Activated T-cell treated with anti-CD3 and anti-CD28 coated beads, Interleukin-2, amount 50 U/mL, for 72 hours (primary cell): ENCODE measurements around the gene PRSS21. TPM values are rescaled to one million over a fixed set of nuclear protein-coding genes. Genes with fewer than 3 reads are reported as not detected.

Experiments used
- ATAC-seq, 2 donors: fragments of 150-1000 bp; cut with Tn5 transposase; replicated peaks in 1 of 2; 2 replicates each; pipeline ENCODE4 v1.10.0; 2021; ENCODE audit warnings: moderate library complexity in 2 of 2, mild to moderate bottlenecking in 1 of 2
- DNase-seq, 2 donors: peaks; one replicate each; pipeline ENCODE4 v3.0.0; 2021 to 2022; ENCODE audit warnings: mixed read lengths in 1 of 2
- H3K27ac Mint-ChIP-seq: one replicate; pipeline ENCODE4 v1.8.0; 2022; ENCODE audit warnings: mild to moderate bottlenecking, moderate library complexity, mixed read lengths
- H3K27me3 Mint-ChIP-seq: one replicate; pipeline ENCODE4 v1.8.0; 2022; ENCODE audit warnings: low read depth, mixed read lengths
- H3K36me3 Mint-ChIP-seq, 2 donors: one replicate each; pipeline ENCODE4 v1.8.0; 2022; ENCODE audit warnings: mixed read lengths in 2 of 2, mild to moderate bottlenecking in 1 of 2; ENCODE audit not compliant: insufficient read depth in 2 of 2
- H3K4me1 Mint-ChIP-seq: one replicate; pipeline ENCODE4 v1.8.0; 2022; ENCODE audit warnings: low read depth, mixed read lengths
- H3K4me3 Mint-ChIP-seq, 2 donors: one replicate each; pipeline ENCODE4 v1.8.0; 2022; ENCODE audit warnings: mild to moderate bottlenecking in 2 of 2, mixed read lengths in 2 of 2, moderate library complexity in 2 of 2
- H3K9me3 Mint-ChIP-seq, 2 donors: one replicate each; pipeline ENCODE4 v1.8.0; 2022; ENCODE audit warnings: mixed read lengths in 2 of 2
- total RNA-seq, 2 donors: library from RNA; stranded (reverse); gene quantifications; one replicate each; pipeline ENCODE4 v1.2.3, GENCODE V29; 2022

PRSS21 gene
- total RNA-seq, 2 donors from 2014 or later = 2.4 to 10.3 TPM

DNA sequence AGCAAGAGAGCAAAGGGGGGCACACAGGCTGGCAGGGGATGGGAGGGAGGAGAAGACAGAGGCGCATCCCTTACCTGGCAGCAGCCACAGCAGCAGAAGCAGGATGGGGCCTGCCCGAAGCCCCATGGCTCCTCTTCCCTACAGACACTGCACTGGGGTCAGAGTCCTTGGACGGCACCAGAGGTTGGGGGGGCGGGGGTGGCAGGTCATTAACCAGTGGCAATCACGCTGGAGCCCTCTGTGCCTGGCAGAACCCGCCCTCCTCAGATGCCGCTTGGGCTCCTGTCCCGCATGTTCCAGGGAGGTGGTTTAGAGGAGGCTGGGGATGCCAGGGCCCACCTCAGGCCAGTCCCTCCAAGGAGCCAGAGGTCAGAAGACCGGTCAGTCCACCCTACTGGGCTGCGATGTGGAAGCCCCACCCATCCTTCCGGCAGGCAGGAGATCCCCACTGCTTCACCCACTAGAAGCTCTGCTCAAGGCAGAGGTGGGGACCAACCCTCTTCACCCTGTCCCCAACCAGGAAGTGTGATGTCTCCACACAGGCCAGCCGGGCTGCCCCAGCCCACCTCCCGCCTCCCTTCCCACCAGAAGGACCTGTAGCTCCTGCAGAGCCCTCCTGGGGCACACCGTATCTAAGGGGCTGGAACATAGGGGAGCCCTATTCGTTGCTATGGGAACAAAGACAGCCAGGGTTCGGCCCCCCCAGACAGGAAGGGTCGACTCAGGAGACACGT, 24.7 kb downstream of the PRSS21 start:
- H3K36me3 Mint-ChIP-seq = peaks cover 2% of the 10 kb centered on the region in 2 donors
- no peak for DNase-seq
- peaks cover 0 to 2% of the 10 kb centered on the region in 2 donors for H3K9me3 Mint-ChIP-seq
- H3K4me1 Mint-ChIP-seq = peaks cover 38% of the 10 kb centered on the region
- H3K27ac Mint-ChIP-seq = no peak overlapping the region
- H3K4me3 Mint-ChIP-seq = peak overlapping the region; percentile 91 to 92
- peak in 1 of 2 donors; percentile 26 for ATAC-seq
- peaks cover 10% of the 10 kb centered on the region for H3K27me3 Mint-ChIP-seq

DNA sequence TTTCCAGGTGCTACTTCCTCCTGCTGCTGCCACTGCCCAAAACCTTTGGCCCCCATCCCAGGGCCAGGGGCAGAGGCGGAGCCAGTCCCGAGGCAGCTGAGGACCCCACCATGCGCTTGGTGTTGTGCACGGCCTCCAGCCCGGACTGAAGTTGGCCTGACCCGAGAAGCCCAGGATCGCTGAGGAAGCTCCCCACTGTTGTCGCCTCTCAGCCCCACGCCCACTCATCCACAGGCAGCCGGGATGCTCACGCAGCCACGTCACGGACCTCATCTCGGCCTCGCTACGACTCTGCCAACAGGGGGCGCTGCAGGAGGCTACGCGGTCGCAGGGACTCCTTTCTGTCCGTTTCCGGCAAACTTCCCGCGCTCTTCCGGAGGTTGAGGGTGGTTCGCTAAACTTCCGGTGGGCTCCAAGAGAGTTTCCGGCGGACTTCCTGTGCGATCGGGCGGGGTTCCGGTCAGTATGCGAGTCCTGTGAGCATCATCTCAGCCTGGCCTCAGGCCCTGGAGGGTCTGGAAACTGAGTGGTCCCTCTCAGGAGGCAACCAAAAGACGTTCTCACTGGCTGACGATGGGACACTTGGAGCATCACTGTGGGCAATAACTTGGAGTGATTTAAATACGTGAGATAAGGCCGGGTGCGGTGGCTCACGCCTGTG, 25.4 kb downstream of the PRSS21 start:
- H3K36me3 Mint-ChIP-seq = peaks cover 2% of the 10 kb centered on the region in 2 donors

DNA sequence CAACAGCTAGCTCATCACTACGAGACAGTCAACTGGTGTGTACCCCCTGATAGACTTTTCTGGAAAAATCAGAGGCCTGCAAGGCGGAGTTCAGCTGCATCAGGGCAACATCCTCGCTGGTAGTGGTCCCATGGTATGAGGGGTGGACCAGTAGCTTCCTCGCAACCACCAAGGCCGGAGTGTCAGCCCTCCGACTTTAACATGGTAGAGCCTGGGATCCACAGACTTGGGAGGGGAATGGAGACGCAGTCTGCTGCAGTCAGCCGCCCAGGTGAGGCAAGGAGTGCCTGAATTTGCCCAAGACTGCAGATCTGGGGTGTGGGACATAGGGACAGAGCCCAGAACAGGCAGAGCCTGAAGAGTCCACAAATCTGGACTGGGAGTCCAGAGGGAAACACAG, 26.5 kb downstream of the PRSS21 start:
- Mint-ChIP-seq H3K4me3 (no peak overlapping the region), H3K4me1 (peaks cover 44% of the 10 kb centered on the region), H3K36me3 (peaks cover 2% of the 10 kb centered on the region in 2 donors), H3K27ac (no peak overlapping the region), H3K27me3 (no peaks in the 10 kb centered on the region), H3K9me3 (peaks cover 0 to 2% of the 10 kb centered on the region in 2 donors)
- ATAC-seq (no peak), DNase-seq (no peak)

More for the DNA sequence above, 25.4 kb downstream of the PRSS21 start:
- Mint-ChIP-seq H3K4me3 (peak overlapping the region; percentile 91 to 92), H3K27me3 (peaks cover 3% of the 10 kb centered on the region), H3K4me1 (peaks cover 44% of the 10 kb centered on the region), H3K27ac (peak overlapping the region; percentile 88), H3K9me3 (peaks cover 0 to 2% of the 10 kb centered on the region in 2 donors)
- ATAC-seq (peak; percentile 71 to 75), DNase-seq (peak; percentile 89 to 90)

- no peak overlapping the region for H3K4me3 Mint-ChIP-seq
- peaks cover 2% of the 10 kb centered on the region in 2 donors for H3K36me3 Mint-ChIP-seq
- H3K27me3 Mint-ChIP-seq = peaks cover 10% of the 10 kb centered on the region
- peaks cover 0 to 2% of the 10 kb centered on the region in 2 donors for H3K9me3 Mint-ChIP-seq
- ATAC-seq = no peak
- H3K4me1 Mint-ChIP-seq = peaks cover 34% of the 10 kb centered on the region
- H3K27ac Mint-ChIP-seq = no peak overlapping the region
- DNase-seq = no peak
These were observed 28.1 kb downstream of the PRSS21 start for GRCh38 chr16:2845116-2845515.

- Mint-ChIP-seq H3K4me3 (peak overlapping the region; percentile 5 to 6), H3K9me3 (peaks cover 0 to 2% of the 10 kb centered on the region in 2 donors), H3K36me3 (peaks cover 2% of the 10 kb centered on the region in 2 donors), H3K27me3 (peaks cover 10% of the 10 kb centered on the region), H3K27ac (no peak overlapping the region), H3K4me1 (peaks cover 28% of the 10 kb centered on the region)
- DNase-seq = peak in 1 of 2 donors; percentile 29
- ATAC-seq = peak; percentile 76 to 81
These were observed 29.7 kb downstream of the PRSS21 start for GRCh38 chr16:2846511-2847310.

GRCh38 chr16:2848933-2849725, 32.1 kb downstream of the PRSS21 start:
- peaks cover 19% of the 10 kb centered on the region for H3K4me1 Mint-ChIP-seq
- H3K27ac Mint-ChIP-seq = no peak overlapping the region
- no peak for ATAC-seq
- H3K4me3 Mint-ChIP-seq = no peak overlapping the region
- peaks cover 0 to 2% of the 10 kb centered on the region in 2 donors for H3K36me3 Mint-ChIP-seq
- no peaks in the 10 kb centered on the region for H3K9me3 Mint-ChIP-seq
- no peak for DNase-seq
- H3K27me3 Mint-ChIP-seq = peaks cover 10% of the 10 kb centered on the region

- Mint-ChIP-seq H3K9me3 (peaks cover 4 to 7% of the 10 kb centered on the region in 2 donors), H3K4me1 (peaks cover 2% of the 10 kb centered on the region), H3K27ac (no peak overlapping the region), H3K4me3 (no peak overlapping the region), H3K36me3 (peaks cover 8 to 9% of the 10 kb centered on the region in 2 donors), H3K27me3 (peaks cover 15% of the 10 kb centered on the region)
- no peak for ATAC-seq
- no peak for DNase-seq
These were observed 35.1 kb downstream of the PRSS21 start for GRCh38 chr16:2852003-2852730.

DNA sequence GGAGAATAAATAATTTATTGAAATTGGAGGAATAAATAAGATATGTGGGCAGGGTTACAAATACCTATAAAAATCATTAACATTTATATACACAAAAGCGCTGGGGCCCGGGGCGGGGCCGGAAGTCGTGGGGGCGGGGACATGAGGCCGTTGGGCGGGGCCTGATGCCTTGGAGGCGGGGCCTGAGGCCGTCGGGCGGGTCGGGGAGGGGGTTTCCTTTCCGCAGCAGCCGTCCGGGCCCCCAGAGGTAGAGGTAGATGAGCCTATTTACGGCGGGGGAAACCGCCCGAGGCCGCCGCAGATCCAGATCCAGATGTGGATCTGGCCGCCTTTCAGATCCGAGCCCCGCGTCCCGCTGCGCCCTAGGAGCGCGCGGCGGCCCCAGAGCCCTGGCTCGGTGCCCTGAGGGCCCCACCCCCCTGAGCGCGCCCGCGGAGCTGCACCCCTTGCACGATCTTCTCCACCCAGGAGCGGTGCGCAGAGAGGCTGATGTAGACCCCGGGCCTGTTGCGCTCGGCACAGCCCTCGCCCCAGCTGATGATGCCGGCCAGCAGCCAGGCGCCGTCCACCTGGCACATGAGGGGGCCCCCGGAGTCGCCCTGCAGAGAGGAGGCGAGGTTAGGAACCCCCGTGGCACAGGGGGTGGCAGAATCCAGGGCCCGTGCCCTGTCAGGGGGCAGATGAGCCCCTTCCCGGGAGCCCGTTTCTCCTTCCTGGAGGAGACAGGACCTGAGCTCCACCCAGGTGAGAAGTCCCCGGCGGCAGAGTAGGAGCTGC, 35.9 kb downstream of the PRSS21 start:
- Mint-ChIP-seq H3K36me3 (peaks cover 8 to 9% of the 10 kb centered on the region in 2 donors), H3K4me3 (no peak overlapping the region), H3K9me3 (peaks cover 4 to 7% of the 10 kb centered on the region in 2 donors), H3K4me1 (peaks cover 6% of the 10 kb centered on the region), H3K27ac (no peak overlapping the region), H3K27me3 (peaks cover 21% of the 10 kb centered on the region)
- DNase-seq (no peak), ATAC-seq (no peak)

DNA sequence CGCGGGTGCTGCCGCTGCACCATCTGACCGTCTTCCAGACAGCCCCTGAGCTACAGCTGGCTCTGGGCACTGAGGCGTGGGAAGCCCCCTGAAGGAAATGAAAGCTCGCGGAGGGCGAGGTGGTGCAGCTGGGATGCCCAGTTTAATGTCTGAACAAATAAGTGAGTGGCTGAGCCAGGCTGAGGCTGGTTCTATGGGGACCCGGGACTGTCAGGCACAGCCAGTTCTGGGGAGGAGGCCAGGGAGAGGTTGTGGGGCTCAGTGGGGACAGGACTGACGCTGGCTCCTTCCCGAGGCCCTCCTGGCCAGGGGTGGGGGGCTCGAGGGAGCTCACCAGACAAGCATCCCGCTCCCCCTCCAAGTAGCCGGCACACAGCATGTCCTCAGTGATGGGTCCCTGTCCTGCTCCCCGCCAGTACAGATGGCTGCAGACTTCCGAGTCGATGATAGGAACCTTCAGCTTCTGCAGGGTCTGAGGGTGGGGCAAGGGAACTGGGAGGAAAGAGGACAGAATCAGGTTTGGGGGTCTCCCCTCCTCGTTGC, 36.6 kb downstream of the PRSS21 start:
- no peak overlapping the region for H3K4me3 Mint-ChIP-seq

DNA sequence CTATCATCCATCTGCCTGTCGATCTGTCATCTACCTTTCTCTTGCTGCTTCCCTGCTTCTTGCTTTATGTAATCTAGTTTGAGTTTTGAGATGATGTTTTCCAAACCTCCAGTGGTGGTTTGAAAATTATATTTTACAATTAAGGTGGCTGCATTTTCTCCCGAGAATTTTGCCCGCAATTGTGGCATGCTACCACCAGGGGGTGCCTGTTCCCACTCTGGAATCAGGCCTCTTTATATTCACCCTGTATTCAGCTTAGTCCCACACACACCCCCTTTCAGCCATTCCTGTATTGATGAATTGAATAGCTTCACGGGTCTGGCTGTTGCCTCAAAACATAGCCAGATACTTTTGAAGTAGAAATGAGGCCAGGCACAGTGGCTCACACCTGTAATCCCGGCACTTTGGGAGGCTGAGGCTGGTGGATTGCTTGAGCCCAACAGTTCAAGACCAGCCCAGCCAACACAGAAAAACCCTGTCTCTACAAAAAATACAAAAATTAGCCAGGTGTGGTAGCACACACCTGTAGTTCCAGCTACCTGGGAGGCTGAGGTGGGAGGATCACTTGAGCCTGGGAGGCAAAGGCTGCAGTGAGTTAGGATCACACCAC, 37.8 kb downstream of the PRSS21 start:
- H3K36me3 Mint-ChIP-seq = peaks cover 8 to 9% of the 10 kb centered on the region in 2 donors
- ATAC-seq (no peak), DNase-seq (no peak)
- no peak overlapping the region for H3K4me3 Mint-ChIP-seq
- H3K27ac Mint-ChIP-seq = no peak overlapping the region
- H3K4me1 Mint-ChIP-seq = peaks cover 11% of the 10 kb centered on the region
- H3K27me3 Mint-ChIP-seq = peaks cover 12% of the 10 kb centered on the region
- H3K9me3 Mint-ChIP-seq = peaks cover 4 to 7% of the 10 kb centered on the region in 2 donors

More for the DNA sequence above, 36.6 kb downstream of the PRSS21 start:
- H3K9me3 Mint-ChIP-seq = peaks cover 4 to 7% of the 10 kb centered on the region in 2 donors
- DNase-seq = no peak
- H3K4me1 Mint-ChIP-seq = peaks cover 11% of the 10 kb centered on the region
- no peak for ATAC-seq
- H3K36me3 Mint-ChIP-seq = peaks cover 8 to 9% of the 10 kb centered on the region in 2 donors
- H3K27ac Mint-ChIP-seq = no peak overlapping the region
- H3K27me3 Mint-ChIP-seq = peaks cover 22% of the 10 kb centered on the region

DNA sequence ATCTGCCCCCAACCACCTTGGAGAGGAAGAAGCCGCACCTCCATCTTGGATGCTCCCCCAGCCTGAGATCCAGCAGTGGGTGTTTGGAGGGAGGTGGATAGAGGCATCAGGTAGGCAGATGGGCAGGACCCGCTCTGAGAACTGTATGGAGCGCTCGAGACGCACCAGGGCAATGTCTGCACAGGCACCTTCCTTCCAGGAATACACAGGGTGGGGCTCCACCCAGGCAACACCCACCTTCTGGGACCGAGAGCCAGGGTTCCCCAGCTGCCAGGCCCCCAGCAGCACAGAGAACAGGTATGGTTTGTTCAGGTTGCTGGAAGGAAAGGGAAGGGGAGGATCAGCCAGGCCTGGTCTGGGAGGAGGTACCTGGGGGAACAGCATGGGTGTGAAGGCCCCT, 38.5 kb downstream of the PRSS21 start:
- ATAC-seq = no peak
- Mint-ChIP-seq H3K36me3 (peaks cover 8 to 10% of the 10 kb centered on the region in 2 donors), H3K9me3 (peaks cover 4 to 7% of the 10 kb centered on the region in 2 donors), H3K27me3 (peaks cover 18% of the 10 kb centered on the region), H3K4me1 (peaks cover 11% of the 10 kb centered on the region), H3K27ac (no peak overlapping the region), H3K4me3 (no peak overlapping the region)
- no peak for DNase-seq
